ENCODE results near the gene FRS3. TPM values are rescaled to one million over a fixed set of nuclear protein-coding genes. Genes with fewer than 3 reads are reported as not detected.

FRS3 gene
- total RNA-seq, 2 experiments from 2014 or later, result 5.6 to 8.7 TPM

DNA sequence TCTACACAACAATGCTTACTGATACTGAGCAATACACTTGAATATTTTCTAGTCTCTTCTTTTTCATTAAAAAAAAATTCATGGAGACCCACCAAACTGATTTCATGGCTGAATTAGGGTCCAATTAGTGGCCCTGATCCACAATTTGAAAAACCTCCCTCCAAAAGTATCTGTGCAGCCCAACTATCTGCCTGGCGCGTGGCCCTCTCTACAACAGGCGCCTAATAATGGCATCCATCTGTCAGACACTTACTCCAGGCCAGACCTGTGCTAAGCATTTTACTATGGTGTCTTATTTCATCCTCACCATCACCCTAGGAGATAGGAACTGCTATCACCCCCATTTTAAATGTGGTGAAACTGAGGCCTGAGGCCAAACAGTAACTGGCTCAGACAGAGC is 58.3 kb downstream of the FRS3 start:
- intact Hi-C loops (cut with micrococcal nuclease; ENCODE audit: unreplicated experiment), result loop anchor here (10.0 kb wide), 1 partner anchor 1023 kb away; the partner anchor contains the start of gene TBCC
- Histone ChIP-seq H3K4me2 (ENCODE audit: low read length) (peak overlapping the region; percentile 58), H3K4me3 (ENCODE audit: low read depth, low read length, poor library complexity, severe bottlenecking) (peak overlapping the region; percentile 32), H3K36me3 (ENCODE audit: insufficient read depth, low read length) (no peaks in the 10 kb centered on the region), H3K79me2 (ENCODE audit: insufficient read depth, low read depth, low read length) (peaks cover 98% of the 10 kb centered on the region), H3K27ac (ENCODE audit: low read depth, low read length, poor library complexity, severe bottlenecking) (peak overlapping the region; percentile 12), H3K9me3 (ENCODE audit: low read length) (no peaks in the 10 kb centered on the region), H4K20me1 (ENCODE audit: insufficient read depth, low read length) (no peaks in the 10 kb centered on the region; the same call in 1 of the 2 replicates), H2AFZ (ENCODE audit: low read length) (no peak overlapping the region), H3K9me2 (ENCODE audit: insufficient read depth, low read length) (no peaks in the 10 kb centered on the region), H3K4me1 (ENCODE audit: insufficient read depth, low read length, poor library complexity, severe bottlenecking) (peaks cover 98% of the 10 kb centered on the region)
- CTCF ChIA-PET (ENCODE audit: unreplicated experiment), result interaction anchor here (1.8 kb wide), 1 partner anchor 13 kb away, joined by 6 read pairs; no protein-coding TSS in a partner anchor
- no TSS peak for BruUV-seq (replicated peaks)
- POLR2A ChIA-PET, result interaction anchor here (3.0 to 3.4 kb wide), 3 partner anchors 12 to 16 kb away, joined by 16 to 42 read pairs (median 31); no protein-coding TSS in a partner anchor
- no peak for DNase-seq (ENCODE audit: low spot score)
- no peak for TF ChIP-seq EZH2phosphoT487 (IDR thresholded peaks at IDR 0.05; ENCODE audit: borderline replicate concordance, low read depth, low read length)
- TF ChIP-seq, protein P1, sequence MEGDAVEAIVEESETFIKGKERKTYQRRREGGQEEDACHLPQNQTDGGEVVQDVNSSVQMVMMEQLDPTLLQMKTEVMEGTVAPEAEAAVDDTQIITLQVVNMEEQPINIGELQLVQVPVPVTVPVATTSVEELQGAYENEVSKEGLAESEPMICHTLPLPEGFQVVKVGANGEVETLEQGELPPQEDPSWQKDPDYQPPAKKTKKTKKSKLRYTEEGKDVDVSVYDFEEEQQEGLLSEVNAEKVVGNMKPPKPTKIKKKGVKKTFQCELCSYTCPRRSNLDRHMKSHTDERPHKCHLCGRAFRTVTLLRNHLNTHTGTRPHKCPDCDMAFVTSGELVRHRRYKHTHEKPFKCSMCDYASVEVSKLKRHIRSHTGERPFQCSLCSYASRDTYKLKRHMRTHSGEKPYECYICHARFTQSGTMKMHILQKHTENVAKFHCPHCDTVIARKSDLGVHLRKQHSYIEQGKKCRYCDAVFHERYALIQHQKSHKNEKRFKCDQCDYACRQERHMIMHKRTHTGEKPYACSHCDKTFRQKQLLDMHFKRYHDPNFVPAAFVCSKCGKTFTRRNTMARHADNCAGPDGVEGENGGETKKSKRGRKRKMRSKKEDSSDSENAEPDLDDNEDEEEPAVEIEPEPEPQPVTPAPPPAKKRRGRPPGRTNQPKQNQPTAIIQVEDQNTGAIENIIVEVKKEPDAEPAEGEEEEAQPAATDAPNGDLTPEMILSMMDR (conservative IDR thresholded peaks at IDR 0.05; ENCODE audit: low read length), result no peak

DNA sequence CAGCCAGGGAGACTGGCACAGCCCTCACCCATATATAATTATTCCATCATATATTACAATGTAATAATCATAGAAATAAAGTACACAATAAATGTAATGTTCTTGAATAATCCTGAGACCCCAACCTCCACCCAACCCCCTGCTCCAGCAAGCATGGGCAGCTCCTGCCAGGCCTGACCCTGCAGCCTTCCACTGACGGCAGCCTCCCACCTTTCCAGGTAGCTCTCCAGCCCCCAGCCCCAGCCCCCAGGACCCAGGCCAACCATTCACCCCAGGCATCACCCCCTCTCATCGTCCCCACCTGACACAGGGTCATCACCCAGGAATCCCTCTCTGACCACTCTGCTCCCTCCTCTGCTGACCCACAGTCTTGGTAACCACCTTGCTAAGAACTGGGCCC is 58.9 kb downstream of the FRS3 start:
- POLR2A ChIA-PET, result interaction anchor here (6.5 kb wide), 1 partner anchor 15 kb away, joined by 65 read pairs; no protein-coding TSS in a partner anchor
- Histone ChIP-seq H4K20me1 (ENCODE audit: insufficient read depth, low read length) (no peaks in the 10 kb centered on the region; the same call in 1 of the 2 replicates), H3K9me3 (ENCODE audit: low read length) (no peaks in the 10 kb centered on the region), H3K36me3 (ENCODE audit: insufficient read depth, low read length) (no peaks in the 10 kb centered on the region), H2AFZ (ENCODE audit: low read length) (no peak overlapping the region), H3K79me2 (ENCODE audit: insufficient read depth, low read depth, low read length) (peaks cover 98% of the 10 kb centered on the region), H3K4me2 (ENCODE audit: low read length) (peak overlapping the region; percentile 58), H3K9me2 (ENCODE audit: insufficient read depth, low read length) (no peaks in the 10 kb centered on the region), H3K4me3 (ENCODE audit: low read depth, low read length, poor library complexity, severe bottlenecking) (peak overlapping the region; percentile 32), H3K27ac (ENCODE audit: low read depth, low read length, poor library complexity, severe bottlenecking) (no peak overlapping the region), H3K4me1 (ENCODE audit: insufficient read depth, low read length, poor library complexity, severe bottlenecking) (peaks cover 99% of the 10 kb centered on the region)
- TF ChIP-seq, protein P1 (conservative IDR thresholded peaks at IDR 0.05; ENCODE audit: low read length), result no peak
- no peak for TF ChIP-seq EZH2phosphoT487 (IDR thresholded peaks at IDR 0.05; ENCODE audit: borderline replicate concordance, low read depth, low read length)
- BruUV-seq (replicated peaks), result no TSS peak
- DNase-seq (ENCODE audit: low spot score), result no peak
- intact Hi-C loops (cut with micrococcal nuclease; ENCODE audit: unreplicated experiment), result loop anchor here (10.0 kb wide), 1 partner anchor 1024 kb away; the partner anchor contains the start of gene TBCC
- CTCF ChIA-PET (ENCODE audit: unreplicated experiment), result no interaction called here

DNA sequence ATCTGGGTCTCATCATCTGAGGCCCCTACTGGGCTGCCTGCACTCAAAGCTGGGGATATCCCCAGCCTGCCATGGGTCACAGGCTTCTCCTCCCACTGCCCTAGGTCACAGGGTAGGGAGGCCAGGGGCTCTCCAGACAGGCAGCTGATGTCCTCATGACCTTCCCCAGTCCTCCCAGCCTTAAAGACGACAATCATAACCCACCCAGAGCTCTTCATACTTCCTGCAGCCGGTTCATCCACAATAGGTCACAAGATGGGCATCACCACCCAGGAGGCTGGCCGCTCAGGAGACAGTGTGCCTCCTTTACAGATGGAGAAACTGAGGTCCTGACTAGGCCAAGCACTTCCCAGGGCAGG is 59.5 kb downstream of the FRS3 start:
- Histone ChIP-seq H3K4me2 (ENCODE audit: low read length) (peak overlapping the region; percentile 58), H3K4me3 (ENCODE audit: low read depth, low read length, poor library complexity, severe bottlenecking) (peak overlapping the region; percentile 32), H3K4me1 (ENCODE audit: insufficient read depth, low read length, poor library complexity, severe bottlenecking) (peaks cover 97% of the 10 kb centered on the region), H3K27ac (ENCODE audit: low read depth, low read length, poor library complexity, severe bottlenecking) (peak overlapping the region; percentile 32), H3K36me3 (ENCODE audit: insufficient read depth, low read length) (no peaks in the 10 kb centered on the region), H3K79me2 (ENCODE audit: insufficient read depth, low read depth, low read length) (peaks cover 96% of the 10 kb centered on the region), H4K20me1 (ENCODE audit: insufficient read depth, low read length) (no peaks in the 10 kb centered on the region; the same call in 1 of the 2 replicates), H3K9me2 (ENCODE audit: insufficient read depth, low read length) (no peaks in the 10 kb centered on the region), H2AFZ (ENCODE audit: low read length) (no peak overlapping the region), H3K9me3 (ENCODE audit: low read length) (no peaks in the 10 kb centered on the region)
- BruUV-seq (replicated peaks), result no TSS peak
- ChIA-PET CTCF (ENCODE audit: unreplicated experiment) (interaction anchor here (2.2 kb wide), 1 partner anchor 12 kb away, joined by 9 read pairs; no protein-coding TSS in a partner anchor), POLR2A (interaction anchor here (1.0 to 6.5 kb wide), 3 partner anchors 11 to 14 kb away, joined by 5 to 65 read pairs (median 19); no protein-coding TSS in a partner anchor)
- intact Hi-C loops (cut with micrococcal nuclease; ENCODE audit: unreplicated experiment), result loop anchor here (10.0 kb wide), 1 partner anchor 1025 kb away; the partner anchor contains the start of gene TBCC
- no peak for TF ChIP-seq EZH2phosphoT487 (IDR thresholded peaks at IDR 0.05; ENCODE audit: borderline replicate concordance, low read depth, low read length)
- TF ChIP-seq, protein P1 (conservative IDR thresholded peaks at IDR 0.05; ENCODE audit: low read length), result no peak
- no peak for DNase-seq (ENCODE audit: low spot score)
